T-helper 1 cell treated with Interleukin-12 subunit alpha and Interleukin-12 subunit beta and Interleukin-4 antibody, amounts not matched to agents 30 ng/mL and 1 ng/mL, for 36 hours (primary cell): ENCODE measurements around the gene CCKAR. TPM values are rescaled to one million over a fixed set of nuclear protein-coding genes. Genes with fewer than 3 reads are reported as not detected.

ENCODE experiments used
- intact Hi-C: fragments of 100-400 bp; cut with micrococcal nuclease; formaldehyde crosslinking; loops from one replicate; pipeline ENCODE4 v1.15.1; 2024
- total RNA-seq: library from RNA; stranded (reverse); gene quantifications from 2 replicates; pipeline ENCODE4 v1.2.3, GENCODE V29; 2022

CCKAR gene
- total RNA-seq, 1 donor from 2014 or later: not detected

- intact Hi-C loops: no loop called here
Measured at GRCh38 chr4:26491449-26492170, 1.3 kb upstream of the CCKAR start.

GRCh38 chr4:26490960-26491284, 638 bp upstream of the CCKAR start:
- intact Hi-C loops: no loop called here

GRCh38 chr4:26489101-26489985, 941 bp downstream of the CCKAR start:
- intact Hi-C loops: no loop called here

- intact Hi-C loops: no loop called here
Measured at GRCh38 chr4:26485684-26486083, 4.6 kb downstream of the CCKAR start.

- intact Hi-C loops: no loop called here
Measured at GRCh38 chr4:26484516-26484915, 5.8 kb downstream of the CCKAR start.

- intact Hi-C loops: no loop called here
Measured at GRCh38 chr4:26484032-26484515, 6.2 kb downstream of the CCKAR start.

- intact Hi-C loops: loop anchor here (2.0 kb wide), 1 partner anchor 640 kb away; no protein-coding TSS in a partner anchor
Measured at GRCh38 chr4:26482508-26483462, 7.5 kb downstream of the CCKAR start.

GRCh38 chr4:26478330-26478729, 12.0 kb downstream of the CCKAR start:
- intact Hi-C loops: no loop called here

GRCh38 chr4:26476545-26476944, 13.7 kb downstream of the CCKAR start:
- intact Hi-C loops: no loop called here

- intact Hi-C loops: no loop called here
Measured at GRCh38 chr4:26475716-26476115, 14.6 kb downstream of the CCKAR start.

GRCh38 chr4:26474551-26474950, 15.7 kb downstream of the CCKAR start:
- intact Hi-C loops: no loop called here

- intact Hi-C loops: no loop called here
Measured at GRCh38 chr4:26473893-26474292, 16.4 kb downstream of the CCKAR start.

GRCh38 chr4:26471890-26472289, 18.4 kb downstream of the CCKAR start:
- intact Hi-C loops: no loop called here

- intact Hi-C loops: no loop called here
Measured at GRCh38 chr4:26468977-26469376, 21.3 kb downstream of the CCKAR start.

GRCh38 chr4:26468283-26468949, 21.9 kb downstream of the CCKAR start:
- intact Hi-C loops: no loop called here

GRCh38 chr4:26467724-26468123, 22.6 kb downstream of the CCKAR start:
- intact Hi-C loops: no loop called here

GRCh38 chr4:26466578-26467270, 23.6 kb downstream of the CCKAR start:
- intact Hi-C loops: no loop called here

- intact Hi-C loops: no loop called here
Measured at GRCh38 chr4:26464420-26465095, 25.7 kb downstream of the CCKAR start.

- intact Hi-C loops: no loop called here
Measured at GRCh38 chr4:26463386-26463785, 26.9 kb downstream of the CCKAR start.

GRCh38 chr4:26462874-26463273, 27.4 kb downstream of the CCKAR start:
- intact Hi-C loops: no loop called here
